HG02943 (cell line): ENCODE results near the gene MFAP1.
A peak's percentile ranks its signal among the peaks of the same experiment; 100 is the strongest.

Experiments
- ATAC-seq: cut with Tn5 transposase; IDR thresholded peaks from one replicate; pipeline ENCODE4 v1.9.1; 2021; ENCODE audit warnings: mild to moderate bottlenecking, low read depth, moderate library complexity; ENCODE audit not compliant: unreplicated experiment

Gene MFAP1

GRCh38 chr15:43777267-43777914, 47.1 kb downstream of the MFAP1 start:
- ATAC-seq = peak; percentile 62

GRCh38 chr15:43776718-43777266, 47.7 kb downstream of the MFAP1 start, which contains the start of gene ELL3:
Gene ELL3 (minus strand): TSS chr15:43776966. CDS start chr15:43776901, 65 bp downstream.
- peak; percentile 34 for ATAC-seq

DNA sequence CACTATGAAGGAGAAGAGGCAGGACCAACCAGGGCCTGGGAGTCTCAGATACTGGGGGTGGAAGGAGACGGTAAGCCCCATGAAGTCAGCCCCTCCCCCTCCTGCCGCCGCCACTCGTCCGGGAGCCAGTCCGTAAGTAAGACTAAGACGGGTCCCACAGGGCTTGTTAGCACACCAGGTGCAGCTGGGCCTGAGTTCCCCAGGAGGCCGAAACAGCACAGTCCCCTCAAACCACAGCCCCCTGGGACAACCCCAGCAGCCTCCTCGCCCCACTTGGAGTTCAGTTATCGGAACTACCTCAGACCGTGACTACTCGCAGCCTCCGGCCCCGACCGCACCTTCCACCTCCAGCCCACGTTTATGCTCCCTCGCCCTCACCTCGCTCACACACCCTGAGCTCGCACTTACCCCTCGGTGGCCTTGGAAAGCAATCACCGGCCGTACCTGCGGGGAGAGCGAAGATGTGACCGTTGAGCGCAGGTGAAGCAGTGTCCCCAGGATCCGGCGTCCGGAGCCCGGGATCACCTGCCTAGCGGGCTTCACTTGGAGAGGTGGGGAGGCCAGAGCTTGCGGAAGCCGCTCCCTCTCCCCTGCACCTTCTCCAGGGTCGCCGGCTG, 48.3 kb downstream of the MFAP1 start:
- ATAC-seq = peak; percentile 56

- ATAC-seq = no peak
Observed at GRCh38 chr15:43775411-43775965, 49.0 kb downstream of the MFAP1 start.

GRCh38 chr15:43774062-43774461, 50.4 kb downstream of the MFAP1 start:
- no peak for ATAC-seq

- ATAC-seq = no peak
Observed at GRCh38 chr15:43772624-43773023, 51.9 kb downstream of the MFAP1 start.

DNA sequence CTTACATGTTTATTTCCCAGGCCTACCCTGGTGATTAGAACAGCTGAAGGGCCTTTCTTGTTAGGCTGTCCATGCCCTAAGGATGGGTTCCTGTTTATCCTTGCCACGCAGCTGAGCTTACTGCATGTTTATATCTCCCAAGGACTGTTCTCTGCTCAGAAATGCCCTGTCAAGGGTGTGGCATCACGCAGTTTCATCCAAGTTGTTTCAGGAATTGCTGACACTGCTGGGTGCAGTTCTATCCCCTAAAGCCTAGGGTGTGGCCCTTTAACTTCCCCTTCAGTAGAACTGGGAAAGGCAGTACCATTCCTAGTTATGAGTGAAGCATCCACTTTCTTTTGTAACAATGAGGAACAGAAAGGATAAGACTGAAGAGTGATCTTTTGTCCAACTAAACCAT, 52.7 kb downstream of the MFAP1 start:
- no peak for ATAC-seq

GRCh38 chr15:43769584-43770228, 54.8 kb downstream of the MFAP1 start:
- no peak for ATAC-seq

DNA sequence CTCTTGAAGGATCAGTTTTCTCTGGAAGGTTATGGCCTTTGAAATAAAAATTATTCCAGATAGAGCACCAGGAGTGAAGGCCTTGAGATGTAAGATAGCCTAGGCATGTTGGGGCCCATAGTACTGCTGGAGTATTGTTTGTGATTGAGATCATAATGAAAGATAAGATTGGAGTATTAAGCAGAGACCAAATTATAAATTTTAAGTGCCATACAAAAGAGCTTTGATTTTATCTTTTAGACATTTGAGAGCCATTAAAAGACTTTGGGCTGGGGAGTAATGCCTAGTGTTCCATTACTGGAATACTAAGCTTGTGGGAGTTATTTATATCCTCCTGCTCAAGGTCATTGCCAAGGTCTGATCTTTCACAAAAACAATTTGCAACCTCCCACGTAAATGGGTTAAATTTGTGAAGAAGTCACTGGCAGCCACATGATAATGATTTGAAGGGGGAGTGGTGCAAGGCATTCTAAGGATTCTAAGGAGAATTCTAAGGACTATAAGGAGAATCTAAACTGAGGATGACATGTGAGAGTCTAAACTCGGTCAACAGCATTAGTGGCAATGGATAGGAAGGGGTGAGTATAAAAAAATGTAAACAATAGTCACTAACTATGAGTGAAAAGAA, 60.6 kb downstream of the MFAP1 start:
- no peak for ATAC-seq

DNA sequence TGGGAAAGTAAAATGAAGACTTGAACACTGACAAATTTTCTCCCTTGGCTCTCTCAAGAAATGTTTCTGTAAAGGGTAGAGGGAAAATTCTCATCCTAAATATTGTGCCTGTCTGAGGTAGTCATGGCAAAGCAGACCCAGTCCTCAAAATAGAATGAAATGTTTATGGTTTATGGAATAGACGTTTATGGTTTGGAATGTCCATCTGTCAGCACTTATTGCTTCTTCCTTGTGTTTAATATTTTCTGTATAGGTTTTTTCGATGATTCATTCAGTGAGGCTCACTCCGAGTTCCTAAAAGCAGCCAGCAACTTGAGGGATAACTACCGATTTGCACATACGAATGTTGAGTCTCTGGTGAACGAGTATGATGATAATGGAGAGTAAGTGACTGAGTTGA, 61.7 kb downstream of the MFAP1 start:
- no peak for ATAC-seq
